HepG2 (cell line): ENCODE results near the gene DDX54. TPM values are rescaled to one million over a fixed set of nuclear protein-coding genes. Genes with fewer than 3 reads are reported as not detected.

Experiments used
- ATAC-seq: fragments of 200-7000 bp; cut with Tn5 transposase; 3 replicates; pipeline ENCODE4 v1.9.1; 2020; ENCODE audit warnings: mild to moderate bottlenecking, moderate library complexity
- BruUV-seq: library from RNA; stranded (reverse); fragments of 400-500 nt; replicated peaks from 2 replicates; lab custom pipeline; 2021; lab: Mats Ljungman, UMichigan
- CTCF ChIA-PET: fragments of 300-600 bp; formaldehyde crosslinking; extraction: SDS; loops from one replicate; lab custom pipeline; 2021; ENCODE audit warnings: low total read pairs, inconsistent platforms, low intra/inter-chr PET ratio; lab: Yijun Ruan, JAX
- POLR2A ChIA-PET: fragments of 350-600 bp; sonication (Branson Sonifier 250); formaldehyde crosslinking; loops from one replicate; lab custom pipeline; 2020; ENCODE audit warnings: antibody characterized with exemption, inconsistent platforms; lab: Yijun Ruan, JAX
- DNase-seq: peaks from one replicate; pipeline ENCODE4 v3.0.0-alpha.2; 2015; ENCODE audit warnings: low spot score
- FAIRE-seq: peaks from 3 replicates; lab custom pipeline; 2011; peaks lifted over from hg19 to GRCh38; lab: Jason Lieb, UNC
- H2AFZ ChIP-seq: one replicate; pipeline ENCODE4 v1.6.1; 2011; ENCODE audit warnings: low read length, inconsistent platforms
- H3K27ac ChIP-seq: fragments of 300-600 bp; 3 replicates; pipeline ENCODE4 v1.8.0; 2011; ENCODE audit warnings: mixed run types, mild to moderate bottlenecking, mixed read lengths, low read length, inconsistent platforms; ENCODE audit not compliant: insufficient read depth; ENCODE audit errors: extremely low read length
- H3K27me3 ChIP-seq, 2 experiments: fragments of 200-600 bp in 1 of 2; 2 replicates in 1 of 2; 3 replicates in 1 of 2; pipeline versions ENCODE4 v1.6.0 to v1.8.0; 2011; ENCODE audit warnings: low read length in 2 of 2, mild to moderate bottlenecking in 2 of 2, moderate library complexity in 2 of 2, inconsistent platforms in 1 of 2; ENCODE audit not compliant: insufficient read depth in 2 of 2, control insufficient read depth in 1 of 2
- H3K36me3 ChIP-seq, 2 experiments: fragments of 200-600 bp in 1 of 2; replicated peaks in 1 of 2; 2 replicates in 1 of 2; 3 replicates in 1 of 2; pipeline versions ENCODE4 v1.5.1 to v1.8.0; 2011; ENCODE audit warnings: low read length in 2 of 2, inconsistent platforms in 1 of 2; ENCODE audit not compliant: insufficient read depth in 2 of 2, control insufficient read depth in 1 of 2
- H3K4me1 ChIP-seq: 2 replicates; pipeline ENCODE4 v1.5.1; 2012; ENCODE audit warnings: low read length, inconsistent platforms; ENCODE audit not compliant: insufficient read depth
- H3K4me2 ChIP-seq: 2 replicates; pipeline ENCODE4 v1.6.0; 2011; ENCODE audit warnings: low read depth, low read length, inconsistent platforms
- H3K4me3 ChIP-seq, 3 experiments: fragments of 200-600 bp in 1 of 3; sonication (generic), shearing (Covaris generic) in 1 of 3; replicated peaks in 1 of 3; 2 replicates each; pipeline ENCODE4 v1.5.1; 2011 to 2016; ENCODE audit warnings: low read length in 3 of 3, inconsistent platforms in 2 of 3, low read depth in 2 of 3, mild to moderate bottlenecking in 2 of 3, control low read depth in 1 of 3, mixed read lengths in 1 of 3; ENCODE audit not compliant: insufficient read depth in 1 of 3
- H3K79me2 ChIP-seq: one replicate; pipeline ENCODE4 v1.6.1; 2011; ENCODE audit warnings: low read length, inconsistent platforms; ENCODE audit not compliant: insufficient read depth
- H3K9ac ChIP-seq: 2 replicates; pipeline ENCODE4 v1.6.0; 2011; ENCODE audit warnings: mild to moderate bottlenecking, low read depth, low read length, inconsistent platforms; ENCODE audit not compliant: insufficient read depth
- H3K9me3 ChIP-seq: 2 replicates; pipeline ENCODE4 v1.5.1; 2012; ENCODE audit warnings: mild to moderate bottlenecking, low read length
- H4K20me1 ChIP-seq: 2 replicates; pipeline ENCODE4 v1.6.0; 2011; ENCODE audit warnings: inconsistent platforms, mild to moderate bottlenecking, low read length, moderate library complexity; ENCODE audit not compliant: insufficient read depth
- HIC2 ChIP-seq: sonication (generic); formaldehyde crosslinking; IDR thresholded peaks from 2 replicates; pipeline ENCODE4 v1.9.0; 2022; ENCODE audit warnings: low read depth, missing genetic modification reagents
- MAFF ChIP-seq: IDR thresholded peaks from 2 replicates; pipeline ENCODE4 v1.6.1; 2011; ENCODE audit warnings: low read depth, low read length, improper control_type of control experiment
- MAFK ChIP-seq, 2 experiments: IDR thresholded peaks in 1 of 2; conservative IDR thresholded peaks in 1 of 2; 2 replicates each; pipeline ENCODE4 v1.6.1; 2011; ENCODE audit warnings: improper control_type of control experiment in 2 of 2, low read length in 2 of 2
- RORA ChIP-seq: sonication (generic); formaldehyde crosslinking; IDR thresholded peaks from 2 replicates; pipeline ENCODE4 v1.5.0; 2020; ENCODE audit warnings: mild to moderate bottlenecking, missing genetic modification reagents, moderate library complexity
- STAG1 ChIP-seq: sonication (generic); formaldehyde crosslinking; IDR thresholded peaks from 2 replicates; pipeline ENCODE4 v1.4.0; 2020; ENCODE audit warnings: missing genetic modification reagents
- ZBTB38 ChIP-seq: sonication (generic); formaldehyde crosslinking; IDR thresholded peaks from 2 replicates; pipeline ENCODE4 v1.5.1; 2020; ENCODE audit warnings: mild to moderate bottlenecking, missing genetic modification reagents
- ZNF234 ChIP-seq: sonication (generic); formaldehyde crosslinking; conservative IDR thresholded peaks from 2 replicates; pipeline ENCODE4 v1.5.1; 2020; ENCODE audit warnings: mild to moderate bottlenecking, missing genetic modification reagents
- WGBS: methylation state at CpG from one replicate; pipeline ENCODE4 v1.1.6; 2017; ENCODE audit warnings: low lambda C conversion rate; 5-methylcytosine and 5-hydroxymethylcytosine counted together
- in situ Hi-C: cut with HindIII; loops from 2 replicates; pipeline ENCODE4 v1.10.0; 2017; ENCODE audit warnings: low pct_unique_long_range_greater_than_20kb; ENCODE audit not compliant: extremely low pct_ligation_motif_present
- intact Hi-C: fragments of 100-400 bp; cut with micrococcal nuclease; formaldehyde crosslinking; loops from one replicate; pipeline ENCODE4 v1.10.0; 2022; ENCODE audit not compliant: unreplicated experiment
- polyA plus RNA-seq, 8 experiments: library from polyadenylated mRNA; depleted of rRNA in 3 of 8; stranded (reverse) in 7 of 8; unstranded in 1 of 8; fragments of >200 nt; fragmentation: Illumina TruSeq in 4 of 8; extraction: Trizol in 4 of 8; gene quantifications; 2 replicates each; pipeline versions ENCODE4 v1.2.1 to v1.2.3, GENCODE V29; 2011 to 2016; ENCODE audit warnings: low read depth in 4 of 8, missing spikeins in 1 of 8, mixed read lengths in 1 of 8; ENCODE audit not compliant: insufficient read depth in 1 of 8
- total RNA-seq, 5 experiments: library from RNA; depleted of rRNA; stranded (reverse); fragments of >200 nt; fragmentation: Illumina TruSeq; extraction: Trizol; gene quantifications; 2 replicates each; pipeline ENCODE4 v1.2.3, GENCODE V29; 2016; ENCODE audit warnings: low read depth in 1 of 5

DDX54 gene
- total and polyA plus RNA-seq, 2 of the 13 experiments (the other 11 are each of a cell fraction or from before 2014, with no cell fraction given), result 59.7 to 61.1 TPM

- TF ChIP-seq MAFF (peak; percentile 42; the same call in 1 of the 2 replicates), STAG1 (CRISPR knock-in tag) (no peak), ZNF234 (CRISPR knock-in tag) (no peak), ZBTB38 (CRISPR knock-in tag) (no peak), MAFK (conservative IDR thresholded peaks at IDR 0.05 in 1 of 2, IDR thresholded peaks at IDR 0.05 in 1 of 2; ENCODE audit: low read length in 2 of 2) (peak; percentile 57 to 60), RORA (no peak), HIC2 (CRISPR knock-in tag) (no peak)
- FAIRE-seq (no peak), DNase-seq (no peak), ATAC-seq (no peak)
- BruUV-seq, result no TSS peak
- ChIA-PET CTCF (no interaction called here), POLR2A (interaction anchor here (4.1 kb wide), 1 partner anchor 20 kb away, joined by 16 read pairs; the partner anchor contains the start of gene TPCN1)
- no peaks in the 10 kb centered on the region for H3K79me2 ChIP-seq
- H3K4me1 ChIP-seq, result peaks cover 23% of the 10 kb centered on the region
- H3K9me3 ChIP-seq, result no peaks in the 10 kb centered on the region
- no peak overlapping the region for H3K4me2 ChIP-seq
- no peak overlapping the region for H3K4me3 ChIP-seq
- H4K20me1 ChIP-seq, result no peaks in the 10 kb centered on the region
- in situ Hi-C loops (no loop called here), intact Hi-C loops (loop anchor here (5.0 kb wide), 1 partner anchor 156 kb away; the partner anchor contains the start of gene PLBD2)
- no peak overlapping the region for H3K9ac ChIP-seq
- WGBS, result 86% methylated on average over 10 of the region's 14 CpGs
- no peak overlapping the region for H3K27ac ChIP-seq
- H2AFZ ChIP-seq, result no peak overlapping the region
- H3K27me3 ChIP-seq, result no peaks in the 10 kb centered on the region
- H3K36me3 ChIP-seq, result no peaks in the 10 kb centered on the region
Measured at GRCh38 chr12:113201187-113202177, 16.2 kb upstream of the DDX54 start.
